IPS-15b (cell line): ENCODE measurements around the gene B9D2.
A peak's percentile ranks its signal among the peaks of the same experiment; 100 is the strongest.

Experiments used
- H3K27me3 ChIP-seq: one replicate; pipeline ENCODE4 v1.6.1; 2013; ENCODE audit warnings: low read length; ENCODE audit not compliant: control insufficient read depth, insufficient read depth
- H3K36me3 ChIP-seq: one replicate; pipeline ENCODE4 v1.6.1; 2013; ENCODE audit warnings: low read length; ENCODE audit not compliant: control insufficient read depth, insufficient read depth
- H3K4me1 ChIP-seq: one replicate; pipeline ENCODE4 v1.6.1; 2013; ENCODE audit warnings: mild to moderate bottlenecking, low read length; ENCODE audit not compliant: control insufficient read depth, insufficient read depth
- H3K4me3 ChIP-seq: one replicate; pipeline ENCODE4 v1.5.1; 2013; ENCODE audit warnings: low read depth, low read length
- H3K9ac ChIP-seq: one replicate; pipeline ENCODE4 v1.6.1; 2013; ENCODE audit warnings: low read depth, mild to moderate bottlenecking, low read length
- H3K9me3 ChIP-seq: one replicate; pipeline ENCODE4 v1.6.1; 2013; ENCODE audit warnings: mild to moderate bottlenecking, low read length; ENCODE audit not compliant: control insufficient read depth, insufficient read depth

B9D2 gene

GRCh38 chr19:41402010-41402409, 38.1 kb upstream of the B9D2 start:
- Histone ChIP-seq H3K36me3 (no peaks in the 10 kb centered on the region), H3K27me3 (no peaks in the 10 kb centered on the region), H3K4me1 (peaks cover 5% of the 10 kb centered on the region), H3K9ac (no peak overlapping the region), H3K9me3 (no peaks in the 10 kb centered on the region), H3K4me3 (no peak overlapping the region)

GRCh38 chr19:41401483-41401882, 37.5 kb upstream of the B9D2 start:
- Histone ChIP-seq H3K4me1 (peaks cover 3% of the 10 kb centered on the region), H3K27me3 (no peaks in the 10 kb centered on the region), H3K9ac (no peak overlapping the region), H3K36me3 (no peaks in the 10 kb centered on the region), H3K4me3 (no peak overlapping the region), H3K9me3 (no peaks in the 10 kb centered on the region)

- no peaks in the 10 kb centered on the region for H3K36me3 ChIP-seq
- no peaks in the 10 kb centered on the region for H3K27me3 ChIP-seq
- H3K4me3 ChIP-seq = no peak overlapping the region
- no peak overlapping the region for H3K9ac ChIP-seq
- H3K9me3 ChIP-seq = no peaks in the 10 kb centered on the region
- peaks cover 3% of the 10 kb centered on the region for H3K4me1 ChIP-seq
Measured at GRCh38 chr19:41399525-41399924, 35.6 kb upstream of the B9D2 start.

GRCh38 chr19:41399091-41399490, 35.1 kb upstream of the B9D2 start:
- no peaks in the 10 kb centered on the region for H3K27me3 ChIP-seq
- H3K4me3 ChIP-seq = no peak overlapping the region
- peaks cover 3% of the 10 kb centered on the region for H3K4me1 ChIP-seq
- H3K36me3 ChIP-seq = no peaks in the 10 kb centered on the region
- no peaks in the 10 kb centered on the region for H3K9me3 ChIP-seq
- no peak overlapping the region for H3K9ac ChIP-seq

- H3K9me3 ChIP-seq = no peaks in the 10 kb centered on the region
- H3K4me3 ChIP-seq = peak overlapping the region; percentile 78
- H3K27me3 ChIP-seq = no peaks in the 10 kb centered on the region
- H3K4me1 ChIP-seq = peaks cover 3% of the 10 kb centered on the region
- H3K36me3 ChIP-seq = no peaks in the 10 kb centered on the region
- H3K9ac ChIP-seq = no peak overlapping the region
Measured at GRCh38 chr19:41398598-41398997, 34.6 kb upstream of the B9D2 start.

GRCh38 chr19:41398050-41398418, 34.1 kb upstream of the B9D2 start:
- no peaks in the 10 kb centered on the region for H3K27me3 ChIP-seq
- peak overlapping the region; percentile 93 for H3K9ac ChIP-seq
- H3K36me3 ChIP-seq = no peaks in the 10 kb centered on the region
- peak overlapping the region; percentile 78 for H3K4me3 ChIP-seq
- peaks cover 3% of the 10 kb centered on the region for H3K4me1 ChIP-seq
- H3K9me3 ChIP-seq = no peaks in the 10 kb centered on the region

- Histone ChIP-seq H3K9me3 (no peaks in the 10 kb centered on the region), H3K27me3 (no peaks in the 10 kb centered on the region), H3K4me1 (peaks cover 3% of the 10 kb centered on the region), H3K4me3 (peak within 1 kb of the TSS; percentile 78), H3K9ac (peak within 1 kb of the TSS; percentile 93), H3K36me3 (no peaks in the 10 kb centered on the region)
Measured at GRCh38 chr19:41397086-41398049, 33.4 kb upstream of the B9D2 start, which contains the start of the genes BCKDHA and EXOSC5. Gene BCKDHA (plus strand): TSS chr19:41397818. CDS start chr19:41397828, 10 bp downstream. Gene EXOSC5 (minus strand): TSS chr19:41397359. CDS start chr19:41397328, 31 bp downstream.

GRCh38 chr19:41395355-41395754, 31.4 kb upstream of the B9D2 start:
- H3K9ac ChIP-seq = no peak overlapping the region
- H3K36me3 ChIP-seq = peaks cover 10% of the 10 kb centered on the region
- H3K4me3 ChIP-seq = no peak overlapping the region
- no peaks in the 10 kb centered on the region for H3K9me3 ChIP-seq
- H3K27me3 ChIP-seq = no peaks in the 10 kb centered on the region
- peaks cover 3% of the 10 kb centered on the region for H3K4me1 ChIP-seq

- no peak overlapping the region for H3K9ac ChIP-seq
- H3K36me3 ChIP-seq = peaks cover 20% of the 10 kb centered on the region
- H3K9me3 ChIP-seq = no peaks in the 10 kb centered on the region
- H3K4me3 ChIP-seq = no peak overlapping the region
- no peaks in the 10 kb centered on the region for H3K27me3 ChIP-seq
- no peaks in the 10 kb centered on the region for H3K4me1 ChIP-seq
Measured at GRCh38 chr19:41392775-41393174, 28.8 kb upstream of the B9D2 start.

GRCh38 chr19:41391618-41392017, 27.7 kb upstream of the B9D2 start:
- no peak overlapping the region for H3K9ac ChIP-seq
- no peaks in the 10 kb centered on the region for H3K27me3 ChIP-seq
- peaks cover 20% of the 10 kb centered on the region for H3K36me3 ChIP-seq
- H3K4me1 ChIP-seq = no peaks in the 10 kb centered on the region
- H3K9me3 ChIP-seq = no peaks in the 10 kb centered on the region
- H3K4me3 ChIP-seq = no peak overlapping the region

- H3K9me3 ChIP-seq = no peaks in the 10 kb centered on the region
- H3K4me1 ChIP-seq = no peaks in the 10 kb centered on the region
- H3K9ac ChIP-seq = no peak overlapping the region
- no peaks in the 10 kb centered on the region for H3K27me3 ChIP-seq
- H3K4me3 ChIP-seq = no peak overlapping the region
- H3K36me3 ChIP-seq = peaks cover 12% of the 10 kb centered on the region
Measured at GRCh38 chr19:41386442-41386841, 22.5 kb upstream of the B9D2 start.

GRCh38 chr19:41384351-41384750, 20.4 kb upstream of the B9D2 start:
- Histone ChIP-seq H3K36me3 (peaks cover 6% of the 10 kb centered on the region), H3K9me3 (no peaks in the 10 kb centered on the region), H3K4me1 (no peaks in the 10 kb centered on the region), H3K27me3 (no peaks in the 10 kb centered on the region), H3K9ac (no peak overlapping the region), H3K4me3 (no peak overlapping the region)
